Stimulated activated CD8-positive, alpha-beta memory T cell treated with anti-CD3 and anti-CD28 coated beads, Interleukin-2, amount 100 ng/mL, for 48 hours (primary cell): Measurements from ENCODE around the gene TEX13D.

Experiments
- DNase-seq, 2 donors: peaks; one replicate each; pipeline ENCODE4 v3.0.0-alpha.2; 2020; ENCODE audit warnings: low read depth in 2 of 2

Gene TEX13D

DNA sequence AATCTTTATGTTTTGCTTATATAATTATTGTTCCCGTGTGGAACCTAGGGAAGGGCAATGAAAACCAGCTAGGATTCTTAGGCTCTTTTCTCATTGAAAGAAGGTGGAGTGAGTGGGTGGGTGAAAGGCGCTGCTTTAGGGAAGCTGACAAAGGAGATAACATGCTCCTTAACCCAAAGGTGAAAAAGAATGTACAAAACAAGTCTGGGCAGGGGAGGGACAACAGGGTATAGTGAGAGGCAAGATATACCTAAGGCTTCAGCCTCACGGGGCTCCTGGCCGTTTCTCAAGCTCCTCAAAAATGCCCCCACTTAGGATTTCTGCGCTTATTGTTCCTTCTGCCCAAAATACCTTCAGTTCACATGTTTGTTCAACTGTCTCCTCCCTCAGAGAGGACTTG is 15.7 kb downstream of the TEX13D start:
- no peak for DNase-seq

DNA sequence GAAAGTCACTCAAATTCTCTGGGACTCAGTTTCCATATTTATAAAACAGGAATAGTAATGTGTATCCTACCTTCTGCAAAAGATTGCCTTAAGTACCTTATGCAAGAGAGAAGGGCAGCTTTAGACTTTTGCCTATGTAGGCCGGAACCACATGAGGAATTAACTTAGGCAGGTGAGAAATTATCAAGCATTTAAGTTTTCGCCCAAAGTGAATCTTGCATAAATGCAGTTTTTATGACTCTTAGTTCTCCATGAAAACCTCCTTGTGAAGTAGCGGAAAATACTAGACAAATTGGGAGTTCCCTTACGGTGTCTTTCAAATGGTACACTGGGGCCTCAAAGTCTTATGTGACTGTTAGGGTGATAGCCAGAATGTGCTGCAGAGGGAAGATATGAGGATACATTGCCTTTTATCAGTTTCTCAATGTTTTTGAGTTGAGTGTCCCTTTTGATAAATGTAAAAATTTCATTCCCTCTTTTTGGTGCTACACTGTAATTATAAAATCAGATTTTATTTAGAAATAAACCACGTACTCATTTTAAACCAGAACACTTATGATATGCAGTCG is 16.5 kb downstream of the TEX13D start:
- DNase-seq, result no peak

DNA sequence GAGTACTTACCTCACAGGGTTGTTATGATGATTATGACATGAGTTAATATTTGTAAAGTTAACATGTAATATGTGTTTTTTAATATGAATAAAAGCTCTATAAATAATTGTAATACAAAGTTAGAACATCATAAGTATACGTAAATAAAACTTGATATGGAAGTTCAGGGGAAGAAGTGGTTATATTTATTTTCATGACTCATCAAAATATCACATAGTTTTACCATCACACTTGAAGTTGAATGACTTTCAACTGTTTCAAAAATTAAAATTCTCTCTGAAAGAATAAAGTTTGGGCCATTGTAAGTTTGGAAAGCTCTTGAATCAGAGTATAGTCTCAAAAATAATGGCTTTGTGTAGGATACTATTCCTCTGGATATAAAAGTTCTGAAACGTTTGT is 22.2 kb downstream of the TEX13D start:
- no peak for DNase-seq

DNA sequence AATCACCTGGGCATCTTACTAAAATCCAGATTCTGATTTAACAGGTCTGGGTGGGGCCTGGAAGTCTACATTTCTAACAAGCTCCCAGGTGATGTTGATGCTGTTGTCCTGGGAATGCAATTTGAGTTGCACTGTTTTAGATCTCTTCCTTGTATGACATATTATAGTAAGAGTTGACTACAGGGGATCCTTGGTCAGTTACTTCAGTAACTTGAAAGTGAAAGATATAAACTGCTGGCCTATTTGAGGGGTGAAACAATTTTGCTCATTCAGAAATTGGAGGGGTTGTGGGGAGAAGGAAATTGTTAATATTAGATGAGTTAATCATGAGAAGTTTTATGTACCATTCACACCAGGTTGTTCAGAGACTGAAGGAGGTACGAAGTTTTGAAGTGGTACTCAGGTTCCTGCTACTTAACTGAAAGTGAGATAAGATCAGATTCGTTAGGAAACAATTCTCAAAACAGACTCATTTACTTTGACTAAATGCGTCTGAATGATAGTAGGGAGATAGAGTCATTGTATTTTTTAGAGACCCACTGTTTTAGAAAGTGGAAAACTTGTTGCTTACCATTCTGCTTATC is 26.4 kb downstream of the TEX13D start:
- no peak for DNase-seq

DNA sequence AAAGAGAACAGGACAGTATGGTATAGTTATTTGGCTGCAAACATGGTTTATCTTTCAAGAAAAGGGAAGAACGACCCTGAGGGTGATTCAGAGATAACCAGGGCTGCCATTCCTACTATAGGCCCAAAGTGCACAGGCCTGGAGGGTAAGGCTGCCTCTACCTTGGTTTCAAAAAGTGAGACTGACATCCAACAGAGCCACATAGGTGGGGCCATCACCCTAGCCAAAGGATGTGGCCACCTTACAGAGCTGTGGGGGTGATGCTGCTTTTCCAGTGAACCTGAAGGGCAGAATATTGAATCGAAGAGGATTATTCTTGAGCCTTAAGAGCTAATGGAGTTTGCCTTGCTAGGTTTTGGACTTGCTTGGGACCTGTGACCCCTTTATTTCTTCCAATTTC is 29.6 kb downstream of the TEX13D start:
- no peak for DNase-seq

DNA sequence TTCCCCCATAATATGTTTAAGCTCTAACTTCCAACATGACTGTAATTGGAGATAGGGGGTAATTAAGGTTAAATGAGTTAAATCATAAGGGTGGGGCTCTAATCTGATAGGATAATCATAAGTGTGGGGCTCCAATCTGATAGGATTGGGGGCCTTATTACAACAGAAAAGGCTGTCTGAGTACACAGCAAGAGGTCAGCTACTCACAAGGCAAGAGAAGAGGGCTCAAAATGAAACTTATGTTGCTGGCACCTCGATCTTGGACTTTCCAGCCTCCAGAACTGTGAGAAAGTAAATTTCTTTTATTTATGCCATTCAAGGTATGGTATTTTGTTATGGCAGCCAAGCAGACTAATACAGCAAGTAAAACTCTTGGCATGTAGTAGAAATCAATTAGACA is 30.3 kb downstream of the TEX13D start:
- no peak for DNase-seq

DNA sequence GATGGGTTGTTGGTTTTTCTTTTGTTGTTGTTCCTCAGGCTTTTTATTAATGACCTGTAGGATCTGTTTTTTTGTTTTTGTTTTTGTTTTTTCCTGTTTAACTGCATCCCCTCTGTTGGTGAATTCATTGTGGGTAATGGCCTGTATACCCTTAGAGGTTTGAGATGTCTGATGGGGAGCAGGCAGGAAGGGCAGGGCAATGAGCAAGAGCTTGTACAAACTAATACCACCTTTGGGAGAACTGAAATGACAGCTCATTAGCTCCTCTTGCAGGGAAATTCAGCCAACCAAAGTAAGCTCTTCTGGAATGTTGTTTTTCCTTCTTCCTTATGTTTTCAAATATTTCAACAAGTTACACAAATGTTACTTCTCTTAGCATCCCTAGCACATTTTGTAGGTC is 37.3 kb downstream of the TEX13D start:
- DNase-seq, result no peak

DNA sequence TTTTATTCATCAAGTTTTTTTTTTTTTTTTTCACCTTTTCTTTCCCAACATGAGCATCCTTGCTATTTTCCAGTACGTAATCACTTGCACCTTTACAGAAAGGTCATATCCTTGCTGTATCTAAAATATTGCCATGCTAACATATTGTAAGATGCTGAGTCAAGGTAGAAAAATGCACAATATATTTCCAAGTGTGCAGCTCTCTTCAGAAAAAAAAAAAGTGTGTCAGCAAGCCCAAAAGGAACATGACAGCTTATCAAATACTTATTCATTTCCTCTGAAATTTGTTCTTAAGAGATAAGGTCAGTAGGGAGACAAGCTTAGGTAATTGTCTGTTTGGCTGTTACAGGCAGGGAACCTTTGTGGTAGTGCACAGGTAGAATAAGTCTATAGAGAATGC is 40.9 kb downstream of the TEX13D start:
- no peak for DNase-seq

DNA sequence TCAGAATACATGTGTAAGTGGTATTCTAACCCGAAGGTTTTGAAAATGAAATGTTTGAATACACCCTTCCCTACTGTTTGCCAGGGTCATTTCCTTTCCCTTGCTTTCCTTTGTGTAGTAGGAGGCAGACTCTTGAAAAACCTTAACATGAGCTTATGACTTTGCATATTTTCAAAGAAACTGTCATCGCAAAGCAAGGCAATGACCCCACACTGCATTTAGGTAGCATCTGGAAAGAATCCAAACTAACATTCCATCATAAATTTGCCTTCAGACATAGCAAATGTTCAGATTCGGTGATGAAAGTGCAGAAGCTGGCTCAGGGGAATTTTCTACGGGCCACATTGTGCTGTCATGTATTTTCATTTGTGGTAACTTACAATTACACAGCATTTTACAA is 46.2 kb downstream of the TEX13D start:
- DNase-seq, result no peak

DNA sequence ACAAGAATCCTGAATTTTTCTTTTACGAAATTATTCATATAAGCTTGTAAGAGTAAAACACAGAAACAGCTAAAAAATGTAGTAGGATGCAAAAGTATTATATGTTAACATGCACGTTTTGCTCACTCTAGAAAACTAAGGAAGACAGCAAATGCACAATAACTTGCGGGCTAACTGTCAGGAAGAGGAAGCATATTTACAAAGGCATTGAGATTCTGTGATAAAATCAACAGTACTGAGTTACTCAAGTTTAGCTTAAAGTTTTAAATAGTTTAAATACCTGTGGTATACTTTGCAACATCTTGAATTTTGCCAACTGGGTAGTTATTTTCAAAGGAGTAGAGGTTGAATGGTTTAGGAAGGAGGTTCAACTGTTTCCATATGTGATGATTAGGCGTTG is 50.9 kb downstream of the TEX13D start:
- no peak for DNase-seq

DNA sequence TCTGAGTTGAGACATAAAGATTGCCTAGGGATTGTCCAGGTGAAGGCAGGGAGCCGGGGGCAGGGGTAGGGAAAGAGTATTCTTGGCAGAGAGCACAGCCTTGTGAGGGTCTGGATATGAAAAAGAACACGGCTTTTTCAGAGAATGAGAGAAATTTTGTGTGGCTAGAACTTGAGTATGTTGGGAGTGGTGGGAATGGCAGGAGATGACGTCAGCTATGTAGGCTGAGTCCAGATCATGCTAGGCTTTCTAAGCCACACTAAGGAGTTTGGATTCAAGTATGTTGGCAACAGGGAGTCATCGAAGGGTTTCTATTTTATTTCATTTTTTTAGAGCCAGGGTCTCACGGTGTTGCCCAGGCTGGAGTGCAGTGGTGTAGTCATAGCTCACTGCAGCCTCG is 53.9 kb downstream of the TEX13D start:
- no peak for DNase-seq
